Lower leg skin (tissue), 4 donors: ENCODE results near the gene POLQ. TPM values are rescaled to one million over a fixed set of nuclear protein-coding genes. Genes with fewer than 3 reads are reported as not detected.
"Not testable (repeated sequence)": the region's sequence is repeated elsewhere in the genome, so short reads cannot be mapped to it uniquely, and the experiment has no call there.

Experiments used
- DNase-seq, 2 donors: peaks; one replicate each; pipeline ENCODE4 v3.0.0-alpha.2; 2019; ENCODE audit warnings: low spot score in 2 of 2
- H3K4me3 ChIP-seq: fragments of 200-600 bp; sonication (generic); 2 replicates; pipeline ENCODE4 v1.5.1; 2017; ENCODE audit warnings: mild to moderate bottlenecking, low read depth; ENCODE audit not compliant: poor library complexity, severe bottlenecking
- POLR2A ChIP-seq, 2 donors: fragments of 450-650 bp; IDR thresholded peaks; one replicate each; pipeline ENCODE4 v1.6.1; 2016 to 2017; ENCODE audit warnings: antibody characterized with exemption in 2 of 2, mild to moderate bottlenecking in 1 of 2, moderate library complexity in 1 of 2
- WGBS, 2 donors: methylation state at CpG; one replicate each; pipeline ENCODE4 v1.1.5; 2018; 5-methylcytosine and 5-hydroxymethylcytosine counted together
- intact Hi-C: fragments of 100-400 bp; cut with DNase I; formaldehyde crosslinking; loops from one replicate; pipeline ENCODE4 v1.15.0; 2023; ENCODE audit warnings: low total_unique reads
- total RNA-seq, 4 donors: library from RNA; depleted of rRNA; stranded (reverse); fragments of >200 nt; gene quantifications; one replicate each; pipeline ENCODE4 v1.1.0, GENCODE V29; 2016
- TF ChIP-seq, protein P1 (sequence below), 3 donors: fragments of 450-650 bp; IDR thresholded peaks; one replicate each; pipeline ENCODE4 v1.5.1; 2016; ENCODE audit warnings: antibody characterized with exemption in 3 of 3, mild to moderate bottlenecking in 3 of 3, moderate library complexity in 2 of 3

POLQ gene
- under 1 TPM; 0.42 to 0.91 (median 0.54) TPM for total RNA-seq

DNA sequence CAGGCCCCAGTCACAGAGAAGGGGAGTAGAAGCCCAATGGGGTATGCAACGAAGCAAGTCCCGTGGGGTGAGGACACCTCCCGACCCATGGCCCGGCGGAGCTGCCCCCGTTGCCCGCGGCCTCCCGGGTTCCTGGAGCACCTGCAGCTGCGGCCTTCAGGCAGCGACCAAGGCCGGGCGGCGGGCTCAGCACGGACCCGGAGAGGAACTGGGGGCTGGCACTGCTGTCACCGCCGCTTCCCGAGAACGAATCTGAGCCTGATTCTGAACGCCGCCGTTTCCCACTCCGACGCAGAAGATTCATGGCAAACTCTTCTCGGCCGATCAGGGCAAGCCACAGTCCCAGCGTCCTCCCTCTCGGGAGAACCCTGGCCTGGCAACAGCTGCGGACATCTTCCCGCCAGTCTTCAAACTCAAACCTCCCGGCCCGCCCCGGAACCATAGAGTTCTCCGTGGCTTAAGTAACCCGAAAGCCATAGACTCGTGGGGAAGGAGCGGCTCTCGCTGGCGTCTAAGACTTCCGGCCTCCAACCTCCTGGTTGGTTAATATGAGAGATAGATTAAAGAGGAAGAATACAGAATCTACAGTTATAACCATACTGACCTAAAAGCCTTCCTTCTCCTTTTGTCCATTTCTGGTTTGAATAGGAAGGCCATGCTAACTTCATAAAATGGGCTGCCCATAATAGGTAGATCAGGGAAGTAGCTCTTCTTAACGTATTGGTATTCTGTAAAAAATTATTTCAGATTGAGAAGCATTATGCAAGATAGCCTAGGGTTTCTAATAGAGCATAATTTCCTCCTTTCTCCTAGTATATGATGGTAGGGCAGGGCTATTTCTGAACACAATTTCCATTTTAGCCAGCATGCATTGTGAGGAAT is at the start of gene POLQ:
Gene POLQ, minus strand, starts transcription at position 415 of the 882 bp plus-strand sequence. Its CDS starts 111 bp downstream, at position 304.
- peak within 1 kb of the TSS; percentile 19 for H3K4me3 ChIP-seq
- 0 to 1% methylated on average over 30 to 37 of the region's 42 CpGs for WGBS, 2 donors
- intact Hi-C loops, result no loop called here
- DNase-seq, result peak; percentile 89 to 98
- TF ChIP-seq, protein P1, sequence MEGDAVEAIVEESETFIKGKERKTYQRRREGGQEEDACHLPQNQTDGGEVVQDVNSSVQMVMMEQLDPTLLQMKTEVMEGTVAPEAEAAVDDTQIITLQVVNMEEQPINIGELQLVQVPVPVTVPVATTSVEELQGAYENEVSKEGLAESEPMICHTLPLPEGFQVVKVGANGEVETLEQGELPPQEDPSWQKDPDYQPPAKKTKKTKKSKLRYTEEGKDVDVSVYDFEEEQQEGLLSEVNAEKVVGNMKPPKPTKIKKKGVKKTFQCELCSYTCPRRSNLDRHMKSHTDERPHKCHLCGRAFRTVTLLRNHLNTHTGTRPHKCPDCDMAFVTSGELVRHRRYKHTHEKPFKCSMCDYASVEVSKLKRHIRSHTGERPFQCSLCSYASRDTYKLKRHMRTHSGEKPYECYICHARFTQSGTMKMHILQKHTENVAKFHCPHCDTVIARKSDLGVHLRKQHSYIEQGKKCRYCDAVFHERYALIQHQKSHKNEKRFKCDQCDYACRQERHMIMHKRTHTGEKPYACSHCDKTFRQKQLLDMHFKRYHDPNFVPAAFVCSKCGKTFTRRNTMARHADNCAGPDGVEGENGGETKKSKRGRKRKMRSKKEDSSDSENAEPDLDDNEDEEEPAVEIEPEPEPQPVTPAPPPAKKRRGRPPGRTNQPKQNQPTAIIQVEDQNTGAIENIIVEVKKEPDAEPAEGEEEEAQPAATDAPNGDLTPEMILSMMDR (IDR thresholded peaks at IDR 0.05), result no peak
- no peak for TF ChIP-seq POLR2A (IDR thresholded peaks at IDR 0.05)

DNA sequence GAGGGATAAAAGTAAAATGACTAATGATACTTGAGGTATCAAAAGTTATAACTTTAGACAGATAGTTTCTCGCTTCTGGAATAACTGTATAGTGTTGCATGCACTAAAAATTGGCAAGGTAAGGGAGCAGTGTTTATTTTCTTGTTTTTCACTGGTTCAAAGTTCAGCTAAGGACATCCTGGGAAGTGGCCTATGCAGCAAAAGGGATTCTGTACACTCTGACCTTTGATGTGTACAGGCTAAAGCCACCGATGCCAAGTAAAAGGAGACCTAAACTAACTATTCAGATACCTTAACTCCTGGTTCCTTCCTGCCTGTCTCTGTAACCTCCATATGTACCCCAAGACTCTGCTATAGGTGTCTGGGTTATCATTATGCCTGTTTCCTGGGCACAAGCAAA is 49.1 kb upstream of the POLQ start:
- DNase-seq, result no peak
- 91 to 92% methylated on average over 2 of the region's 2 CpGs for WGBS, 2 donors
- TF ChIP-seq, protein P1 (IDR thresholded peaks at IDR 0.05), result no peak
- no peak for TF ChIP-seq POLR2A (IDR thresholded peaks at IDR 0.05)
- intact Hi-C loops, result no loop called here
- no peak overlapping the region for H3K4me3 ChIP-seq

DNA sequence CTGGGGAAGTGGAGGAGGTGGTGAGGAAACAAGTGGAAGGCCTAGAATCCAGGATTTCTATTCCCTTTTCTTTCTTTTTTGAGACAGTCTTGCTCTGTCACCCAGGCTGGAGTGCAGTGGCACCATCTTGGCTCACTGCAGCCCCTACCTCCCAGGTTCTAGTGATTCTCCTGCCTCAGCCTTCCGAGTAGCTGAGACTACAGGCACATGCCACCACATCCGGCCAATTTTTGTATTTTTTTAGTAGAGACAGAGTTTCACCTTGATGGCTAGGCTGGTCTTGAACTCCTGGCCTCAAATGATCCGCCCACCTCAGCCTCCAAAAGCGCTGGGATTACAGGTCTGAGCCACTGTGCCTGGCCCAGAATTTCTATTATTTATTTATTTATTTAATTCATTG is 48.0 kb upstream of the POLQ start:
- intact Hi-C loops, DNase-seq, H3K4me3 ChIP-seq: not testable (repeated sequence)
- 92 to 95% methylated on average over 4 of the region's 4 CpGs for WGBS, 2 donors

DNA sequence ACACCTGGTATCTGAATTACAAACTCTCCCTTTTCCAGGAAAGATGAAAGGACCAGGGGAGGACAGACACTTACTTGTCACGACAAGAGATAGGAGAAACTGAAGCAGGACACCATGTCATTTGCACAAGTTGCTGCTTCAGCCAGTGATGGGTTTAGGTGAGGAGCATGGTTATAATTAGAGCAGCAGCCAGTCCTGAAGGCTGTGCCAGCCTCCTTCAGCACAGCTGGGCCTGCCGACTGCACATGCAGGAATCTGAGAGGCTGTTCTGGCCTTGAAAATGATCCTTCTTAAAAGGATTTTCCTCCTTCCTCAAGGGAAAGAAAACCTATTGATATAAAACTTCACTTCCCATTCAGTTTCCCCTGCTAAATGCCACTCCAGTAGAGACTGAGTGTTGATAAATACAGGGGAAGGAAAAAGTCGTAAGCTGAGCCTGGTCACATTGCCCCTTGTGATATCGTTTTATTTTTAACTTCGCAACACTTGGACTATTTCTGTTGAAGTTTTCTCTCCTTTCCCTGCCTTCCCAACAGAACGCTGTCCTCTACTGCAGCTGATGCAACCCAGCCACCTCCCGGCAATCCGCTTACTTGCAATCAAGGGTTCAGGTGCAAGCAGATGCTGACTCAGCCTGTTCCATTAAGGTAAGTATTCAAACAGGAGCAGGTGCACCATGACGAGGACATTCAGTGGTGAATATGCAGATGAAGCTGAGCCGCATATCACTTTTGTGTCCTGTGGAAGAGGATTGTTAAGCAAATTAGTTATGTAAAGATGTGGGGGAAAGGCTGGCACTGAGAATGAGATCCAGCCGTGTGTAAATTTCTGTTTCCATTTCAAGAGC is 47.3 kb upstream of the POLQ start, which contains the start of gene FBXO40:
Gene FBXO40, plus strand, starts transcription at position 524 of the 847 bp plus-strand sequence. CDS start 27,197 bp downstream, outside the sequence.
- DNase-seq, result no peak
- WGBS, 2 donors, result 48 to 55% methylated on average over 11 of the region's 11 CpGs
- TF ChIP-seq, protein P1 (IDR thresholded peaks at IDR 0.05), result no peak
- TF ChIP-seq POLR2A (IDR thresholded peaks at IDR 0.05), result no peak
- H3K4me3 ChIP-seq, result no peak within 1 kb of the TSS
- intact Hi-C loops, result no loop called here

DNA sequence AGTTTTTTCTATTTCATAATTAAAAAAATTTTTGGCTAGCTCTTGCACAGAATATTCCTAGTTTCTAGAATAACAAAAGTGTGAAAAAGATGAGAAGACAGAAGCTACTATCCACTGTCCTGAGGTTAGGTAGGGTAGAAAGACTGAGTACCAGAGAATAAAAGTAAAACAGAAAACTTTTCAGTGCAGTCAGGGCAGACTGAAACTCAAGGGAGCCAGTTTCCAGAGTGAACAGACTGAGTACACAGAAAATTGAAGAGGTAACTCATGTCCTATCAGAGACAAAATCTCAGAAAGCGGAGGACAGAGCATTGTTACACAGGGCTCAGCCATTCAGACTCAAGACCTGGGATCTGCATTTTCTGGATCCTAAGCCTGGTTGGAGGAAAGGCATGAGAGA is 38.6 kb upstream of the POLQ start:
- no peak for TF ChIP-seq POLR2A (IDR thresholded peaks at IDR 0.05)
- TF ChIP-seq, protein P1 (IDR thresholded peaks at IDR 0.05), result no peak
- 90 to 93% methylated on average over 1 of the region's 1 CpG for WGBS, 2 donors
- intact Hi-C loops, result no loop called here
- DNase-seq, result no peak
- H3K4me3 ChIP-seq, result no peak overlapping the region

DNA sequence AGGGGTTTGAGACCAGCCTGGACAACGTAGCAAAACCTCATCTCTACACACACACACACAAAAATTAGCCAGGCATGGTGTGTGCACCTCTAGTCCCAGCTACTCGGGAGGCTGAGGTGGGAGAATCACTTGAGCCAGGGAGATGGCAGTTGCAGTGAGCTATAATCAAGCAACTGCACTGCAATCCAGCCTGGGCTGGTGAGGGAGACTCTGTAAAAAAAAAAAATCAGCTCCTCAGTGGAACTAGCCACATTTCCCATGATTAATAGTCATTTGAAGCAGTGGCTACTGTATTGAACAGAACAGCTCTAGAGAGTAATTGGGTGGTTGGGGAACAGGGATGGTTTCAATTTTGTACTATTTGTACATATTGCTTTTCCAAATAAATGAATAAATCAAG is 35.9 kb upstream of the POLQ start:
- no peak overlapping the region for H3K4me3 ChIP-seq
- intact Hi-C loops, result no loop called here
- TF ChIP-seq POLR2A (IDR thresholded peaks at IDR 0.05), result no peak
- TF ChIP-seq, protein P1 (IDR thresholded peaks at IDR 0.05), result no peak
- WGBS, 2 donors, result 51 to 64% methylated on average over 2 of the region's 2 CpGs
- DNase-seq, result no peak
